ENCODE results near the gene GMEB2. TPM values are rescaled to one million over a fixed set of nuclear protein-coding genes. Genes with fewer than 3 reads are reported as not detected.
A peak's percentile ranks its signal among the peaks of the same experiment; 100 is the strongest.
"Not testable (repeated sequence)": the region's sequence is repeated elsewhere in the genome, so short reads cannot be mapped to it uniquely, and the experiment has no call there.

Gene GMEB2
- total RNA-seq, 1 donor from 2014 or later = 12.4 TPM

- no peak for DNase-seq (ENCODE audit: low read depth)
Observed at GRCh38 chr20:63561624-63562396, 65.1 kb downstream of the GMEB2 start.

GRCh38 chr20:63560856-63561609 lies 65.9 kb downstream of the GMEB2 start:
- no peak for DNase-seq (ENCODE audit: low read depth)

GRCh38 chr20:63560333-63560805 lies 66.5 kb downstream of the GMEB2 start:
- no peak for DNase-seq (ENCODE audit: low read depth)

- DNase-seq (ENCODE audit: low read depth) = not testable (repeated sequence)
Observed at GRCh38 chr20:63559485-63560332, 67.2 kb downstream of the GMEB2 start.

- no peak for DNase-seq (ENCODE audit: low read depth)
Observed at GRCh38 chr20:63558804-63559484, 68.0 kb downstream of the GMEB2 start.

GRCh38 chr20:63557481-63557891 lies 69.4 kb downstream of the GMEB2 start:
- no peak for DNase-seq (ENCODE audit: low read depth)

GRCh38 chr20:63556873-63557478 lies 69.9 kb downstream of the GMEB2 start:
- DNase-seq (ENCODE audit: low read depth) = no peak

GRCh38 chr20:63555661-63556381 lies 71.1 kb downstream of the GMEB2 start:
- no peak for DNase-seq (ENCODE audit: low read depth)

GRCh38 chr20:63554361-63555278 lies 72.3 kb downstream of the GMEB2 start:
- no peak for DNase-seq (ENCODE audit: low read depth)

- no peak for DNase-seq (ENCODE audit: low read depth)
Observed at GRCh38 chr20:63553933-63554290, 73.0 kb downstream of the GMEB2 start, which contains the start of gene FNDC11. Gene FNDC11 (plus strand): TSS chr20:63554159. CDS start chr20:63555664, 1,505 bp downstream.

GRCh38 chr20:63553251-63553932 lies 73.5 kb downstream of the GMEB2 start:
- DNase-seq (ENCODE audit: low read depth) = peak; percentile 57

- DNase-seq (ENCODE audit: low read depth) = no peak
Observed at GRCh38 chr20:63552481-63553249, 74.2 kb downstream of the GMEB2 start.

- no peak for DNase-seq (ENCODE audit: low read depth)
Observed at GRCh38 chr20:63551068-63551467, 75.8 kb downstream of the GMEB2 start.

GRCh38 chr20:63549679-63550282 lies 77.1 kb downstream of the GMEB2 start:
- peak; percentile 66 for DNase-seq (ENCODE audit: low read depth)

- no peak for DNase-seq (ENCODE audit: low read depth)
Observed at GRCh38 chr20:63549019-63549418, 77.9 kb downstream of the GMEB2 start.

GRCh38 chr20:63548542-63548941 lies 78.4 kb downstream of the GMEB2 start:
- no peak for DNase-seq (ENCODE audit: low read depth)

Measured in myocyte (in vitro differentiated cells).